GM12874 (cell line): ENCODE measurements around the gene CPNE2.

Experiments
- TF ChIP-seq, protein P1 (sequence below): IDR thresholded peaks from 2 replicates; pipeline ENCODE4 v1.5.1; 2011; ENCODE audit warnings: low read depth, mild to moderate bottlenecking, control low read depth, low read length, moderate library complexity; ENCODE audit not compliant: insufficient read depth

Gene CPNE2

DNA sequence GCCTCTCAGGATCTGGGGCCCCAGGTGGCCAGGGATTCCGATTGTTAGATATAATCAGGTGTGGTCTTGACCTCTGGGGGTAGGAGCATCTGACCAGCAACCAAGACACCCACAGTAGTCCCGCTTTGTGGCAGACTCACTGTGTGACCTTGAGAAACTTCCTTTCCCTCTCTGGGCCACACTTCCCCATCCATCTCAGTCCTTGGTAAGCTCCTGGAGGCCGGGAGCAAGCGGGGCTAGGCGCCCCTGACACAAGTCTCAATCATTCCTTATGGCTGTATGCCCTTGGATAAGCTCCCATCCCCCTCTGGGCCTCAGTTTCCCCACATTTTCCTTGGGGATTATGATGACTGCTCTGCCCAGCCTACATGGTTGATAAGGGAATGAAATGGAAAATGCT lies 21.3 kb downstream of the CPNE2 start:
- TF ChIP-seq, protein P1, sequence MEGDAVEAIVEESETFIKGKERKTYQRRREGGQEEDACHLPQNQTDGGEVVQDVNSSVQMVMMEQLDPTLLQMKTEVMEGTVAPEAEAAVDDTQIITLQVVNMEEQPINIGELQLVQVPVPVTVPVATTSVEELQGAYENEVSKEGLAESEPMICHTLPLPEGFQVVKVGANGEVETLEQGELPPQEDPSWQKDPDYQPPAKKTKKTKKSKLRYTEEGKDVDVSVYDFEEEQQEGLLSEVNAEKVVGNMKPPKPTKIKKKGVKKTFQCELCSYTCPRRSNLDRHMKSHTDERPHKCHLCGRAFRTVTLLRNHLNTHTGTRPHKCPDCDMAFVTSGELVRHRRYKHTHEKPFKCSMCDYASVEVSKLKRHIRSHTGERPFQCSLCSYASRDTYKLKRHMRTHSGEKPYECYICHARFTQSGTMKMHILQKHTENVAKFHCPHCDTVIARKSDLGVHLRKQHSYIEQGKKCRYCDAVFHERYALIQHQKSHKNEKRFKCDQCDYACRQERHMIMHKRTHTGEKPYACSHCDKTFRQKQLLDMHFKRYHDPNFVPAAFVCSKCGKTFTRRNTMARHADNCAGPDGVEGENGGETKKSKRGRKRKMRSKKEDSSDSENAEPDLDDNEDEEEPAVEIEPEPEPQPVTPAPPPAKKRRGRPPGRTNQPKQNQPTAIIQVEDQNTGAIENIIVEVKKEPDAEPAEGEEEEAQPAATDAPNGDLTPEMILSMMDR: no peak

DNA sequence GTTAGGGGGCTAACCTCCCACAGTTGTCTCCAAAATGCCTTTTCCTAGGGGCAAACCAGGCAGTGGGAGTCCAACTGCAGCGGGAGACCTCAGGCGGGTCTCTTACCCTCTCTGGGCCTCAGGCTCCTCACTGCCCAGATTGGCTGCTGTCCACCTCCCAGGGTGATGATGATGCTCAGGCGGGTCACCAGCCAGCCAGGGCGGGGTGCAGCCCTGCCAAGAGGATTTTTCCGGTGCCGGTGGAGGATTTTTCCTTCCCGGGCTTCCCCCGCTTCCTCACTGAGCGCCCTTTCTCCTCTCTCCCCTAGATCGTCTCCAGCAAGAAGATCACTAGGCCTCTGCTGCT lies 22.8 kb downstream of the CPNE2 start:
- TF ChIP-seq, protein P1: no peak

DNA sequence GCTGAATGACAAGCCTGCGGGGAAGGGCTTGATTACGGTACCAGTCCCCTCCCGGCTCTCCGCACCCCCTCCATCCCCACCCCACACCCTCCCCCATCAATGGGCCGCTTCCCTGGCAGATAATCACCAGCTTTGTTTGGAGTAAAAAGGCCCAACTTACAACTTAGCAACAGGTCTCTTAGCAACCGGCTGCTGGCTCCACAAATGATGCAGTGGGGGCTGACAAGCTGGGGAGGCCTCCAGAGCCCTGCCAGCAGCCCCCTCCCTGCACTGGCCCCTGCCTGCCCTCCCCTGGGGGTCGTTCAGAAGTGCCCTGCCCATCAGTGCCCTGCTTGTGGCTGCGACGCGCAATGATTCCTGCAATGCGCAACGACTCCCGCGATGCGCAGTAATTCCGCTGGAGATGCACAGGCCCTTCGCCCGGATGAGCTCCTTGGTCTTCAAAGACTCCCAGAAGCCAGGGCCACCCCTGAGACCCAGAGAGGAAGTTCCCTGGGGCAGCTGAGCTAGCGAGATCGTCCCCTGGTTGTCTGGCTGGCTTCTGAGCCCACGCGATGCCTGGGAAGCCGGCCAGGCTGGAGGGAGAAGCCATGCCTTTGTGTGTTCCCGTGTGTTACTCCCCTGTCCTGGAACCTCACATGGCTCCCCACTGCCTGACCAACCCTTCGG lies 23.3 kb downstream of the CPNE2 start:
- TF ChIP-seq, protein P1: no peak

DNA sequence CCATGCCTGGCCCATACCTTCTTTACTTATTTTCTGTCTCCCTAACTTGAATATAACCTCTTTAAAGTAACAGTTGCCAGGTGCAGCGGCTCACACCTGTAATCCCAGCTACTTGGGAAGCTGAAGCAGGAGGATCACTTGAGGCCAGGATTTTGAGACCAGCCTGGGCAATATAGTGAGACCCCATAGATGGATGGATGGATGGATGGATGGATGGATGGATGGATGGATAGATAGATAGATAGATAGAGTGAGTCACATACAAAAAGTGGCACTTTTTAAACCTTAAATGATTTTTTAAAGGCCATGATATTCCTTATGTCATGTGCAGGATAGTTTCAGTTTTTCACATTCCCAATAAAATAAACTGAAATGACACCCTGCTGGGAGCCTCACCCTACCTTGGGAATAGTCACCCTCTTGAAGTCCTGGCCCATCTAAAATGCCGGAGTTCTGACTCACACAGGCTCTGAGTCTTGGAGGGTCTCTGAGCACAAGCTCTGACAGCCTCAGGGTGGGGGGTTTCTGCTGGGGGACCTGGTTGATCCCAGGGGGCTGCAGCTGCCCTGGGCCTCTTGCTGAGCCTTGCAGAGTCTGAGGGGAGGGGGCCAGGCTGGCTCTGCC lies 26.2 kb downstream of the CPNE2 start:
- TF ChIP-seq, protein P1: no peak

DNA sequence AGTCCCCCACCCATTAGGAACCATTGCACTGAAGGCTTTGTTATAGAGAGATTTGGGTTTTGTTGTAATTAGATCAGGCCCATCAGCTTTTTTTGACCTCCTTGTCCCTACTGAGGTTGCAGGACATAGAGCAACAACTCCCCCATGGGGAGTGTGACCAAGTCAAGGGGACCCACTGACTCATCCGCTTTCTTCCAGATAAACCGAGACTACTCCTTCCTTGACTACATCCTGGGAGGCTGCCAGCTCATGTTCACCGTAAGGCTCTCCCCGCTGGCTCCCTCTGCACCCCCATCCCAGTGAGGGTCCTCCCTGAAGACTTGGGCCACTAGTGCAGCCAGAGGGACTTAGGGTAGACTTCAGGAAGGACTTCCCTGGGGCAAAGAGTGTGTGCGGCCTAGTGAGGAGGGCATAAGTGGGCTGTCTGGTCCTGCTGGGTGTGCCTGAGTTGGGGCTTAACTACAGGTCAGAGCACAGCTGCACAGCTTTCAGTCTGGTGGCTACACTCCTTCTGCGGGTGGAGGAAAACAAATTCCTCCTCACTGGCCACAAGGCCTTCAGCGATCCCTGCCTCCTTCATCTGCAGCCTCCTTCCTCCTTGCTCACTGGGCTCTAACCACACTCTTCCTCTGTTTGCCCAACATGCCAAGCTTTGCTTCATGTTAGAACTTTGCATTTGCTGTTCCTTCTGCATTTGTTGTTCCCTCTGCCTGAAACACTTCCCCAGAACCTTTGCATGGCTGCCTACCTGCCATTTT lies 31.0 kb downstream of the CPNE2 start:
- TF ChIP-seq, protein P1: no peak

DNA sequence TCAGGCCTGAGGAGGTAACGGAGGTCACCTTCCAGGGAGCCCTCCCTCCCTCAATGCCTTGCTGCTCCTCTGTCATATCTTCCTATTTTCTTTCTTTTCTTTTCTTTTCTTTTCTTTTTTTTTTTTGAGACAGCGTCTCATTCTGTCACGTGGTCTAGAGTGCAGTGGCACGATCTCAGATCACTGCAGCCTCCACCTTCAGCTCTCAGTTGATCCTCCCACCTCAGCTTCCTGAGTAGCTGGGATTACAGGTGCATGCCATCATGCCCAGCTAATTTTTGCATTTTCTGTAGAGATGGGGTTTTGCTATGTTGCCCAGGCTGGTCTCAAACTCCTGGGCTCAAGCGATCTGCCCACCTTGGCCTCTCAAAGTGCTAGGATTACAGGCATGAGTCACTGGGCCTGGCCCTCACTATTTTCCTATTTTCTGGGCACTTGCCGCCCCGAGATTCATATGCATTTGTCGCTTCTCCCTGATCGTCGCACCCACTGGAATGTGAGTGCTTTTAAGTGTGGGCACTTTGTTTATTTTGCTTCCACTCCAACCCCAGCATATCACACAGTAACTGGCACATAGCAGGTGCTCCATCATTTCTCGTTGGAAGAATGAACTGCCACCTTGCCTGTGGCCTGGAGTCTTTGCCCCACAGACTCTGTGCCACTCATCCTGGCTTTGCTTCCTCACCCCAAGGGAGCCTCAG lies 31.7 kb downstream of the CPNE2 start:
- TF ChIP-seq, protein P1: no peak

DNA sequence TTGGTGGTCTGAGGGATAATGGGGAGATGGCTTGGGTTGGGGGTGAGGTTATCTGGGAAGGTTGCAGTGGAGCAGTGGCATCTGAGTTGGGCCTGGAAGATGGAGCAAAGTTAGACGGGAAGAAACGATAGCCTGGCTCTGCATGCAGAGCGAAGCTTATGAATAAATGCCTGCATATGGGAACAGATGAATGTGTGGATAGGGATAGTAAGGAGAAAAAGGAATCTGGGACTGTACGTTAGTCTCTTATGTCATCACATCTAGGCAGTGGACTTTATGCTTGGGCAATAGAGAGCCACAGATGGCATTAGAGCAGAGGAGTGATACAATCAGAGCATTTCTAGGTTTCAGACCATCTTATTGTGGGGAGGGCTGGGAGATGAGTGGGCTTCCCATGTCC lies 33.0 kb downstream of the CPNE2 start:
- TF ChIP-seq, protein P1: no peak
